ENCODE data around the gene KIF26A.
"Not testable (repeated sequence)": the region's sequence is repeated elsewhere in the genome, so short reads cannot be mapped to it uniquely, and the experiment has no call there.

The KIF26A gene

GRCh38 chr14:104200591-104200990 is 62.2 kb downstream of the KIF26A start:
- Histone ChIP-seq H3K36me3 (ENCODE audit: control insufficient read depth, insufficient read depth, low read length) (no peaks in the 10 kb centered on the region), H3K27ac (ENCODE audit: low read depth, low read length) (no peak overlapping the region), H3K4me1 (ENCODE audit: control insufficient read depth, insufficient read depth, low read length) (no peaks in the 10 kb centered on the region), H3K4me3 (ENCODE audit: low read length) (no peak overlapping the region), H3K27me3 (ENCODE audit: control insufficient read depth, insufficient read depth, low read length) (no peaks in the 10 kb centered on the region), H3K9ac (ENCODE audit: low read length) (no peak overlapping the region)

GRCh38 chr14:104201063-104201462 is 62.7 kb downstream of the KIF26A start:
- no peak overlapping the region for H3K9ac ChIP-seq (ENCODE audit: low read length)
- no peak overlapping the region for H3K27ac ChIP-seq (ENCODE audit: low read depth, low read length)
- H3K4me1 ChIP-seq (ENCODE audit: control insufficient read depth, insufficient read depth, low read length), result no peaks in the 10 kb centered on the region
- no peaks in the 10 kb centered on the region for H3K27me3 ChIP-seq (ENCODE audit: control insufficient read depth, insufficient read depth, low read length)
- H3K4me3 ChIP-seq (ENCODE audit: low read length), result no peak overlapping the region
- H3K36me3 ChIP-seq (ENCODE audit: control insufficient read depth, insufficient read depth, low read length), result no peaks in the 10 kb centered on the region

GRCh38 chr14:104201496-104201895 is 63.1 kb downstream of the KIF26A start:
- no peaks in the 10 kb centered on the region for H3K27me3 ChIP-seq (ENCODE audit: control insufficient read depth, insufficient read depth, low read length)
- H3K4me3 ChIP-seq (ENCODE audit: low read length), result no peak overlapping the region
- no peaks in the 10 kb centered on the region for H3K36me3 ChIP-seq (ENCODE audit: control insufficient read depth, insufficient read depth, low read length)
- H3K9ac ChIP-seq (ENCODE audit: low read length), result no peak overlapping the region
- no peaks in the 10 kb centered on the region for H3K4me1 ChIP-seq (ENCODE audit: control insufficient read depth, insufficient read depth, low read length)
- no peak overlapping the region for H3K27ac ChIP-seq (ENCODE audit: low read depth, low read length)

GRCh38 chr14:104202259-104203070 is 64.1 kb downstream of the KIF26A start:
- no peak overlapping the region for H3K9ac ChIP-seq (ENCODE audit: low read length)
- no peak overlapping the region for H3K27ac ChIP-seq (ENCODE audit: low read depth, low read length)
- H3K4me1 ChIP-seq (ENCODE audit: control insufficient read depth, insufficient read depth, low read length), result no peaks in the 10 kb centered on the region
- H3K36me3 ChIP-seq (ENCODE audit: control insufficient read depth, insufficient read depth, low read length), result no peaks in the 10 kb centered on the region
- H3K4me3 ChIP-seq (ENCODE audit: low read length), result no peak overlapping the region
- no peaks in the 10 kb centered on the region for H3K27me3 ChIP-seq (ENCODE audit: control insufficient read depth, insufficient read depth, low read length)

GRCh38 chr14:104203071-104203425 is 64.7 kb downstream of the KIF26A start:
- no peaks in the 10 kb centered on the region for H3K27me3 ChIP-seq (ENCODE audit: control insufficient read depth, insufficient read depth, low read length)
- H3K4me1 ChIP-seq (ENCODE audit: control insufficient read depth, insufficient read depth, low read length), result no peaks in the 10 kb centered on the region
- no peak overlapping the region for H3K27ac ChIP-seq (ENCODE audit: low read depth, low read length)
- H3K4me3 ChIP-seq (ENCODE audit: low read length), result no peak overlapping the region
- no peaks in the 10 kb centered on the region for H3K36me3 ChIP-seq (ENCODE audit: control insufficient read depth, insufficient read depth, low read length)
- no peak overlapping the region for H3K9ac ChIP-seq (ENCODE audit: low read length)

GRCh38 chr14:104204660-104205149 is 66.3 kb downstream of the KIF26A start:
- Histone ChIP-seq H3K36me3 (ENCODE audit: control insufficient read depth, insufficient read depth, low read length) (no peaks in the 10 kb centered on the region), H3K4me1 (ENCODE audit: control insufficient read depth, insufficient read depth, low read length) (no peaks in the 10 kb centered on the region), H3K4me3 (ENCODE audit: low read length) (no peak overlapping the region), H3K9ac (ENCODE audit: low read length) (no peak overlapping the region), H3K27me3 (ENCODE audit: control insufficient read depth, insufficient read depth, low read length) (no peaks in the 10 kb centered on the region), H3K27ac (ENCODE audit: low read depth, low read length) (no peak overlapping the region)

GRCh38 chr14:104205781-104206180 is 67.4 kb downstream of the KIF26A start:
- Histone ChIP-seq H3K4me1 (ENCODE audit: control insufficient read depth, insufficient read depth, low read length) (no peaks in the 10 kb centered on the region), H3K27me3 (ENCODE audit: control insufficient read depth, insufficient read depth, low read length) (no peaks in the 10 kb centered on the region), H3K9ac (ENCODE audit: low read length) (no peak overlapping the region), H3K36me3 (ENCODE audit: control insufficient read depth, insufficient read depth, low read length) (no peaks in the 10 kb centered on the region), H3K4me3 (ENCODE audit: low read length) (no peak overlapping the region), H3K27ac (ENCODE audit: low read depth, low read length) (no peak overlapping the region)

GRCh38 chr14:104206281-104206904 is 68.0 kb downstream of the KIF26A start:
- Histone ChIP-seq H3K36me3 (ENCODE audit: control insufficient read depth, insufficient read depth, low read length) (no peaks in the 10 kb centered on the region), H3K9ac (ENCODE audit: low read length) (no peak overlapping the region), H3K27me3 (ENCODE audit: control insufficient read depth, insufficient read depth, low read length) (no peaks in the 10 kb centered on the region)

GRCh38 chr14:104207142-104208014 is 69.0 kb downstream of the KIF26A start:
- Histone ChIP-seq H3K9ac (ENCODE audit: low read length) (no peak overlapping the region), H3K27ac (ENCODE audit: low read depth, low read length) (no peak overlapping the region), H3K4me1 (ENCODE audit: control insufficient read depth, insufficient read depth, low read length) (no peaks in the 10 kb centered on the region), H3K27me3 (ENCODE audit: control insufficient read depth, insufficient read depth, low read length) (no peaks in the 10 kb centered on the region), H3K4me3 (ENCODE audit: low read length) (no peak overlapping the region), H3K36me3 (ENCODE audit: control insufficient read depth, insufficient read depth, low read length) (no peaks in the 10 kb centered on the region)

More at GRCh38 chr14:104206281-104206904, 68.0 kb downstream of the KIF26A start:
- Histone ChIP-seq H3K4me3 (ENCODE audit: low read length) (no peak overlapping the region), H3K4me1 (ENCODE audit: control insufficient read depth, insufficient read depth, low read length) (no peaks in the 10 kb centered on the region), H3K27ac (ENCODE audit: low read depth, low read length) (no peak overlapping the region)

- H3K9ac ChIP-seq (ENCODE audit: low read length); H3K4me1 ChIP-seq (ENCODE audit: control insufficient read depth, insufficient read depth, low read length); H3K27ac ChIP-seq (ENCODE audit: low read depth, low read length); H3K36me3 ChIP-seq (ENCODE audit: control insufficient read depth, insufficient read depth, low read length); H3K4me3 ChIP-seq (ENCODE audit: low read length); H3K27me3 ChIP-seq (ENCODE audit: control insufficient read depth, insufficient read depth, low read length): not testable (repeated sequence)
Observed at GRCh38 chr14:104208015-104208295, 69.6 kb downstream of the KIF26A start.

- not testable (repeated sequence) for H3K27ac ChIP-seq (ENCODE audit: low read depth, low read length); H3K27me3 ChIP-seq (ENCODE audit: control insufficient read depth, insufficient read depth, low read length); H3K36me3 ChIP-seq (ENCODE audit: control insufficient read depth, insufficient read depth, low read length); H3K4me1 ChIP-seq (ENCODE audit: control insufficient read depth, insufficient read depth, low read length); H3K4me3 ChIP-seq (ENCODE audit: low read length); H3K9ac ChIP-seq (ENCODE audit: low read length)
Observed at GRCh38 chr14:104208331-104208730, 69.9 kb downstream of the KIF26A start.

- not testable (repeated sequence) for H3K4me3 ChIP-seq (ENCODE audit: low read length); H3K27me3 ChIP-seq (ENCODE audit: control insufficient read depth, insufficient read depth, low read length); H3K4me1 ChIP-seq (ENCODE audit: control insufficient read depth, insufficient read depth, low read length); H3K36me3 ChIP-seq (ENCODE audit: control insufficient read depth, insufficient read depth, low read length); H3K27ac ChIP-seq (ENCODE audit: low read depth, low read length); H3K9ac ChIP-seq (ENCODE audit: low read length)
Observed at GRCh38 chr14:104209071-104209470, 70.7 kb downstream of the KIF26A start.
